Parathyroid adenoma (tissue), 2 donors: ENCODE measurements around the gene BORCS5.

Source experiments
- H2AFZ ChIP-seq: fragments of 300-600 bp; sonication (generic); one replicate; pipeline ENCODE4 v1.7.0; 2017; ENCODE audit warnings: antibody characterized with exemption, mild to moderate bottlenecking
- H3K27ac ChIP-seq: fragments of 300-600 bp; sonication (generic); one replicate; pipeline ENCODE4 v1.7.0; 2017
- H3K27me3 ChIP-seq: fragments of 300-600 bp; sonication (generic); one replicate; pipeline ENCODE4 v1.7.0; 2017; ENCODE audit warnings: low read length; ENCODE audit not compliant: control insufficient read depth, insufficient read depth
- H3K36me3 ChIP-seq: fragments of 300-600 bp; sonication (generic); one replicate; pipeline ENCODE4 v1.7.0; 2017; ENCODE audit warnings: low read length; ENCODE audit not compliant: control insufficient read depth, insufficient read depth
- H3K4me1 ChIP-seq: fragments of 300-600 bp; sonication (generic); one replicate; pipeline ENCODE4 v1.7.0; 2017; ENCODE audit warnings: control low read depth
- H3K4me2 ChIP-seq: fragments of 300-600 bp; sonication (generic); one replicate; pipeline ENCODE4 v1.7.0; 2017; ENCODE audit warnings: low read length
- H3K4me3 ChIP-seq: fragments of 300-600 bp; sonication (generic); one replicate; pipeline ENCODE4 v1.7.0; 2017; ENCODE audit warnings: low read depth, low read length
- H3K79me2 ChIP-seq: fragments of 300-600 bp; sonication (generic); one replicate; pipeline ENCODE4 v1.7.0; 2017; ENCODE audit warnings: control low read depth
- H3K9ac ChIP-seq: fragments of 300-600 bp; sonication (generic); one replicate; pipeline ENCODE4 v1.7.0; 2017; ENCODE audit warnings: mild to moderate bottlenecking
- H3K9me3 ChIP-seq: fragments of 300-600 bp; sonication (generic); one replicate; pipeline ENCODE4 v1.7.0; 2017; ENCODE audit warnings: low read length; ENCODE audit not compliant: control insufficient read depth
- CTCF ChIP-seq: fragments of 300-600 bp; sonication (generic); IDR thresholded peaks from one replicate; pipeline ENCODE4 v1.7.0; 2017; ENCODE audit warnings: antibody characterized with exemption, mild to moderate bottlenecking
- donor health status: primary hyperparathyroidism.

BORCS5 gene

GRCh38 chr12:12367482-12367998, 10.7 kb downstream of the BORCS5 start:
- no peaks in the 10 kb centered on the region for H3K27me3 ChIP-seq
- H3K4me3 ChIP-seq: no peak overlapping the region
- no peak for TF ChIP-seq CTCF
- no peak overlapping the region for H3K4me2 ChIP-seq
- no peak overlapping the region for H2AFZ ChIP-seq
- no peaks in the 10 kb centered on the region for H3K9me3 ChIP-seq
- no peak overlapping the region for H3K9ac ChIP-seq
- H3K79me2 ChIP-seq: no peaks in the 10 kb centered on the region
- no peak overlapping the region for H3K27ac ChIP-seq
- H3K36me3 ChIP-seq: no peaks in the 10 kb centered on the region
- H3K4me1 ChIP-seq: peaks cover 2% of the 10 kb centered on the region

GRCh38 chr12:12372946-12373722, 16.3 kb downstream of the BORCS5 start:
- H3K36me3 ChIP-seq: no peaks in the 10 kb centered on the region
- TF ChIP-seq CTCF: no peak

GRCh38 chr12:12376646-12377448, 20.0 kb downstream of the BORCS5 start:
- no peak overlapping the region for H3K27ac ChIP-seq
- no peak overlapping the region for H3K4me3 ChIP-seq
- TF ChIP-seq CTCF: peak; percentile 83
- H2AFZ ChIP-seq: no peak overlapping the region
- H3K9me3 ChIP-seq: no peaks in the 10 kb centered on the region
- no peaks in the 10 kb centered on the region for H3K27me3 ChIP-seq
- peaks cover 12% of the 10 kb centered on the region for H3K79me2 ChIP-seq
- no peak overlapping the region for H3K9ac ChIP-seq
- H3K36me3 ChIP-seq: no peaks in the 10 kb centered on the region
- H3K4me2 ChIP-seq: no peak overlapping the region
- H3K4me1 ChIP-seq: no peaks in the 10 kb centered on the region

More at GRCh38 chr12:12372946-12373722, 16.3 kb downstream of the BORCS5 start:
- Histone ChIP-seq H2AFZ (no peak overlapping the region), H3K4me1 (no peaks in the 10 kb centered on the region), H3K9me3 (no peaks in the 10 kb centered on the region), H3K27ac (no peak overlapping the region), H3K9ac (no peak overlapping the region), H3K4me2 (no peak overlapping the region), H3K27me3 (no peaks in the 10 kb centered on the region), H3K79me2 (peaks cover 9% of the 10 kb centered on the region), H3K4me3 (no peak overlapping the region)

GRCh38 chr12:12378616-12379015, 21.7 kb downstream of the BORCS5 start:
- Histone ChIP-seq H3K9ac (no peak overlapping the region), H2AFZ (no peak overlapping the region), H3K4me1 (no peaks in the 10 kb centered on the region), H3K27ac (no peak overlapping the region), H3K4me3 (no peak overlapping the region), H3K36me3 (no peaks in the 10 kb centered on the region), H3K4me2 (no peak overlapping the region), H3K27me3 (no peaks in the 10 kb centered on the region), H3K79me2 (peaks cover 12% of the 10 kb centered on the region), H3K9me3 (no peaks in the 10 kb centered on the region)
- no peak for TF ChIP-seq CTCF
